ENCODE measurements around the gene ERAL1.
"Not testable (repeated sequence)": the region's sequence is repeated elsewhere in the genome, so short reads cannot be mapped to it uniquely, and the experiment has no call there.

Gene ERAL1

GRCh38 chr17:28892024-28892423 lies 37.2 kb downstream of the ERAL1 start:
- CTCF ChIA-PET, result interaction anchor here (1.7 to 4.1 kb wide), 2 partner anchors 10 to 43 kb away, joined by 4 to 17 read pairs; partner anchors contain the start of gene DHRS13

GRCh38 chr17:28893248-28894183 lies 38.7 kb downstream of the ERAL1 start:
- CTCF ChIA-PET, result interaction anchor here (0.6 to 4.1 kb wide), 10 partner anchors 9 to 409 kb away, joined by 3 to 17 read pairs (median 3); partner anchors contain the start of genes DHRS13 and FAM222B
- DNase-seq, result peak; percentile 40
- Mint-ChIP-seq H3K4me1 (peaks cover 78% of the 10 kb centered on the region), H3K4me3 (peak overlapping the region; percentile 74), H3K36me3 (peaks cover 49% of the 10 kb centered on the region), H3K27ac (peak overlapping the region; percentile 97)
- H3K27me3 Mint-ChIP-seq, H3K9me3 Mint-ChIP-seq: not testable (repeated sequence)

More at GRCh38 chr17:28892024-28892423, 37.2 kb downstream of the ERAL1 start:
- Mint-ChIP-seq H3K4me1 (peaks cover 71% of the 10 kb centered on the region), H3K9me3 (no peaks in the 10 kb centered on the region), H3K27me3 (no peaks in the 10 kb centered on the region), H3K27ac (peak overlapping the region; percentile 85), H3K4me3 (peak overlapping the region; percentile 10), H3K36me3 (peaks cover 47% of the 10 kb centered on the region)
- DNase-seq, result no peak

GRCh38 chr17:28895794-28896447 lies 41.1 kb downstream of the ERAL1 start:
- DNase-seq, result no peak
- CTCF ChIA-PET, result interaction anchor here (0.6 to 3.4 kb wide), 7 partner anchors 19 to 169 kb away, joined by 3 to 23 read pairs (median 4); partner anchors contain the start of gene TLCD1
- no peaks in the 10 kb centered on the region for H3K9me3 Mint-ChIP-seq
- H3K27ac Mint-ChIP-seq, result peak overlapping the region; percentile 95
- no peaks in the 10 kb centered on the region for H3K27me3 Mint-ChIP-seq
- peaks cover 74% of the 10 kb centered on the region for H3K4me1 Mint-ChIP-seq
- peak overlapping the region; percentile 98 for H3K4me3 Mint-ChIP-seq
- peaks cover 63% of the 10 kb centered on the region for H3K36me3 Mint-ChIP-seq

DNA sequence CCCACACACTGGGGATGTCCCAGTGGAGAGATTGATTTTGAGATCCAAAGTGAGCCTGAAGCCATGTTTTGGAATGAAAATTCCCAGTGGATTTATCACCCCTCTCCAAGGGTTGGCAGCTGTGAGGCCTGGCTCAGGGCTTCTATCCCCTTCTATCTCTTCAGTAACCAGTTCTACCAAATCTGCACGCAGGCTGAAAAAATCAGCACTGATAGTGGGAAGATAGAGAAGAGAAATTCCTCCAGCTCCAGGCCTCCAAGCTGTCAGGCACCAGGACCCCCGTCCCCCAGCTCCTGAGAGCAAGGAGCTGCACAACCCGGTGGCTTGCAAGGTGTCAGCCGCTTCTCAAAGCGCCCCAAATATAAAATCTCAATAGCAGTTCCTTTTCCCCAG lies 41.7 kb downstream of the ERAL1 start:
- no peaks in the 10 kb centered on the region for H3K27me3 Mint-ChIP-seq
- H3K27ac Mint-ChIP-seq, result peak overlapping the region; percentile 95
- peak overlapping the region; percentile 98 for H3K4me3 Mint-ChIP-seq
- no peak for DNase-seq
- peaks cover 59% of the 10 kb centered on the region for H3K36me3 Mint-ChIP-seq
- H3K4me1 Mint-ChIP-seq, result peaks cover 71% of the 10 kb centered on the region
- CTCF ChIA-PET, result interaction anchor here (0.6 to 3.4 kb wide), 6 partner anchors 19 to 170 kb away, joined by 3 to 23 read pairs (median 4); partner anchors contain the start of gene TLCD1
- H3K9me3 Mint-ChIP-seq, result no peaks in the 10 kb centered on the region

DNA sequence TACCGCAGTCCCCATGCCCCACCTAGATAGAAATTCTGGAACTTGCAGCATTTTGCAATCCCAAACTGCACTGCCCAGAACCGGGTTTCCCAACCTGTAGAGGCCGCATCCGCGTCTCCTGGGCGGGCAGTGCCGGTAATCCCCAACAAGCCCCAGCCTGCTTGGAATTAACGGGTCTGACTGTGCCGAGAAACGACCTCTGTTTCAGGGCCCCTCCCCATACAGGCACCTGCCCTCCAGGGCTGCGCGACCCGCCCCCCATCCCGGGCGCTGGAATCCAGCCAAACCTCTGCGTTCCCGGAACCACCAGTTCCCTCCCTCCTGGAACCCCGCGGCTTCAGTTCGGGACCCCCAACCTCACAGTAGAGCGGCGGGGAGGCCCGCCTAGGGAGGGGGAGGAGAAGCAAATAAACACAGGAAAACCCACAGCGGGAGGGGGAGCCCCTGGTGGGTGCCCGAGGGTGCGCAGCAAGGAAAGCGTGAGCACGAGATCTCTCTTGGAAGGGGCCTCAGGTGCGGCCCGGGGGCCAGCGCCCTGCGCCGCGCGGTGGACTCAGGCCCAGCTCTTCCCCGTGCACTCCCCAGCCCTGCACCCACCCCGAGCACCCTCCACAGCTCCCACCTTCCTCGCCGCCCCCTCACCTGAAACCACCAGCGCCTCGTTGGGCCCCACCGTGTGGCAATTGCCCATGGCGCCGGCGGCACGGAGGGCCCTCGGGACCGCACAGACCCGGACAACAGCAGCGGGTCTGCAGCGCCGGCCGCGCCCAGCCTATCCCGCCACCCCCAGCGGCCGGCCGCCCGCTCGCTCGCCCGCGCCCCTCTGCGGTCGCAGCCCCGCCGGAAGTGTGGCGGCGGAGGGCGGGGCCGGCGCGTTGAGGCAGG lies 42.3 kb downstream of the ERAL1 start, which contains the start of gene FLOT2:
TSS of gene FLOT2 (minus strand) at position 850 of the 885 bp plus-strand sequence. CDS start at position 691, 159 bp downstream.
- peaks cover 71% of the 10 kb centered on the region for H3K4me1 Mint-ChIP-seq
- DNase-seq, result peak; percentile 78
- H3K4me3 Mint-ChIP-seq, result peak within 1 kb of the TSS; percentile 98
- H3K36me3 Mint-ChIP-seq, result peaks cover 60% of the 10 kb centered on the region
- peak within 1 kb of the TSS; percentile 95 for H3K27ac Mint-ChIP-seq
- H3K9me3 Mint-ChIP-seq, result no peaks in the 10 kb centered on the region
- CTCF ChIA-PET, result interaction anchor here (0.6 to 8.6 kb wide), 9 partner anchors 36 to 170 kb away, joined by 3 to 47 read pairs (median 6); partner anchors contain the start of gene TLCD1
- no peaks in the 10 kb centered on the region for H3K27me3 Mint-ChIP-seq

DNA sequence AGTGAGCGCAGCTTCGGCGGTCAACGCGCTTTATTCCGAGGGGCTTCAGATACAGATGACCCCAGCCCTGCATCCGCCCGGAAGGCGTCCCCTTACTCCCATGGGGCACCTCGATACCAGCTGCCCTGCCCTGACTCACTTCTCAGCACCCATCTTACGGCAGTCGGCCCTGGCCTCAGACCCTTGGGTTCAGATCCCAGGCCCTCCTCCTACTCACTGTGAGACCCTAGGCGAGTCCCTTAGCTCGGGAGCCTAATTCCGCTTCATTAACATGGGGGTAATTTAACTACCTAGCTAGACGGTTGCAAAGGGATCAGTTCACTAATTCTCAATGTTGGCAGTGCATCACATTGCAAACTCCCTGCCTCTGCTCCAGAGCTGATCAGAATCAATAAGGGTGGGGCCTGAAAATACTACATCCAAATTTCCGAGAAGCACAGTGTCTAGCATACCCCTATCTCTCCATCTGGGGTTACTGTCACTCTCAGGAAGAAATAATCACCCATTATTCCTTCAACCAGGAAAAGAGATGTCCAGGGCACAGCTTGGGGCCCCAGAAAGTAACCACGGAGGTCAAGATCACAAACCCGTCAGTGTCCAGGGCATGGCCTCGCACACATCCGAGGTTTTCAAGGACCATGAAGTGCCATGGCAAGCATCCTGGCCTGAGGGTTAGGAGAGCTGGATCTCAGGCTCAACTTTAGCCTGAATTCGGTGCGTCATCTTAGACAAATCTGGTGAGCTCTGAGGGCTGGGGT lies 43.1 kb downstream of the ERAL1 start:
- Mint-ChIP-seq H3K9me3 (no peaks in the 10 kb centered on the region), H3K27me3 (no peaks in the 10 kb centered on the region)
- DNase-seq, result peak; percentile 60

DNA sequence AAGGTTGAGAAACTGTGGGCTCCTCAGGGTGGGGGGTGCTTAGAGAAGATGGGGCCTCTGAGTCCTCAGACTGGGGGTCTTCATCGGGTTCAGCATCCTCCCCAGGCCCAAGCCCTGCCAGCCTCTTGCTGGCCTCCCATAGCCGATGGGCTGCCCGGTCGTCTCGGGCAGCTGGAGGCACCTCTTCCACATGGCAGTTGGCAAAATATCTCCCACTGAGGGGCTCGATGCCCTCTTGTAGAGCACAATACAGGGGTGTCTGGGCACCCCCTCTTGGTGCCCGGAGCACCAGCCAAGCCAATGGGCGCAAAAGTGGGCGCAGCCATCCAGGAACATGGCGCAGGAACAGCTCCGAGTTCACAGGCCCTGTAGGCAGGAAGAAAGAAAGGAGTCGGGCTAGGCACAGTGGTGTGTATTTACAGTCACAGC lies 43.7 kb downstream of the ERAL1 start:
- peak overlapping the region; percentile 98 for H3K4me3 Mint-ChIP-seq
- H3K36me3 Mint-ChIP-seq, result peaks cover 50% of the 10 kb centered on the region
- peaks cover 67% of the 10 kb centered on the region for H3K4me1 Mint-ChIP-seq
- CTCF ChIA-PET, result interaction anchor here (0.5 to 8.6 kb wide), 10 partner anchors 24 to 172 kb away, joined by 3 to 47 read pairs (median 4); partner anchors contain the start of gene TLCD1
- no peaks in the 10 kb centered on the region for H3K27me3 Mint-ChIP-seq
- no peak for DNase-seq
- no peak overlapping the region for H3K27ac Mint-ChIP-seq
- H3K9me3 Mint-ChIP-seq, result no peaks in the 10 kb centered on the region

More for the DNA sequence above, 43.1 kb downstream of the ERAL1 start:
- H3K4me1 Mint-ChIP-seq, result peaks cover 67% of the 10 kb centered on the region
- H3K4me3 Mint-ChIP-seq, result peak overlapping the region; percentile 98
- CTCF ChIA-PET, result interaction anchor here (0.6 to 8.6 kb wide), 11 partner anchors 36 to 171 kb away, joined by 3 to 47 read pairs (median 4); partner anchors contain the start of gene TLCD1
- H3K27ac Mint-ChIP-seq, result peak overlapping the region; percentile 95
- H3K36me3 Mint-ChIP-seq, result peaks cover 56% of the 10 kb centered on the region

DNA sequence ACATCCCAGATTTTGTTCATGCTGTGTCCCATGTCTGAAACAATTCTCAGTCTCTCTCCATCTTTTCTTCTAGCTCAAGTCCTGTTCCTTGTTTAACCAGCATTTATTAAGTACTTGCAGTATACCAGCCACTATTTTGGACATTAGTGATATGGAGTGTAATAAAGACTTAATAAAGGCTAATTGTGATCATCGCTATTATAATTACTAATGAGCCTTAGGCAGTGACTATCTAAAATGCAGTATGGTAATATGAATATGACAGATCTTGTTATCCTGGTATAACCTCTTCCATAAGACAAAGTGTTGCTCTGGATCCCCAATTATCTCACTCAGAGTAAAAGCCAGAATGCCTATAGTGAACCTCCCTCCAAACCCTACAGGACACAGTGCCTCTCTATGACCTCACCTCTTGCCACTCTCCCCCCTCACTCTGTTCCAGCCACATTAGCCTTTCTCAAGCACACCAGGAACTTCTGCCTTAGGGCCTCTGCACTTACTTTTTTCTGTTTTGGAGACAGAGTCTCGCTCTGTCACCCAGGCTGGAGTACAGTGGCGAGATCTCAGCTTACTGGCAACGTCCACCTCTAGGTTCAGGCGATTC lies 44.5 kb downstream of the ERAL1 start:
- Mint-ChIP-seq H3K27me3 (no peaks in the 10 kb centered on the region), H3K9me3 (no peaks in the 10 kb centered on the region), H3K36me3 (peaks cover 51% of the 10 kb centered on the region), H3K27ac (no peak overlapping the region), H3K4me1 (peaks cover 67% of the 10 kb centered on the region), H3K4me3 (peak overlapping the region; percentile 5)
- no peak for DNase-seq
- CTCF ChIA-PET, result interaction anchor here (0.8 to 8.6 kb wide), 5 partner anchors 43 to 173 kb away, joined by 3 to 47 read pairs (median 5); partner anchors contain the start of gene TLCD1

- peaks cover 57% of the 10 kb centered on the region for H3K4me1 Mint-ChIP-seq
- H3K36me3 Mint-ChIP-seq, result peaks cover 46% of the 10 kb centered on the region
- CTCF ChIA-PET, result interaction anchor here (1.2 to 8.6 kb wide), 11 partner anchors 9 to 216 kb away, joined by 4 to 47 read pairs (median 5); partner anchors contain the start of genes PHF12 and RPL23A
- H3K9me3 Mint-ChIP-seq, result no peaks in the 10 kb centered on the region
- no peak for DNase-seq
- H3K27ac Mint-ChIP-seq, result peak overlapping the region; percentile 94
- no peaks in the 10 kb centered on the region for H3K27me3 Mint-ChIP-seq
- peak overlapping the region; percentile 93 for H3K4me3 Mint-ChIP-seq
Measured at GRCh38 chr17:28900986-28901726, 46.3 kb downstream of the ERAL1 start.

DNA sequence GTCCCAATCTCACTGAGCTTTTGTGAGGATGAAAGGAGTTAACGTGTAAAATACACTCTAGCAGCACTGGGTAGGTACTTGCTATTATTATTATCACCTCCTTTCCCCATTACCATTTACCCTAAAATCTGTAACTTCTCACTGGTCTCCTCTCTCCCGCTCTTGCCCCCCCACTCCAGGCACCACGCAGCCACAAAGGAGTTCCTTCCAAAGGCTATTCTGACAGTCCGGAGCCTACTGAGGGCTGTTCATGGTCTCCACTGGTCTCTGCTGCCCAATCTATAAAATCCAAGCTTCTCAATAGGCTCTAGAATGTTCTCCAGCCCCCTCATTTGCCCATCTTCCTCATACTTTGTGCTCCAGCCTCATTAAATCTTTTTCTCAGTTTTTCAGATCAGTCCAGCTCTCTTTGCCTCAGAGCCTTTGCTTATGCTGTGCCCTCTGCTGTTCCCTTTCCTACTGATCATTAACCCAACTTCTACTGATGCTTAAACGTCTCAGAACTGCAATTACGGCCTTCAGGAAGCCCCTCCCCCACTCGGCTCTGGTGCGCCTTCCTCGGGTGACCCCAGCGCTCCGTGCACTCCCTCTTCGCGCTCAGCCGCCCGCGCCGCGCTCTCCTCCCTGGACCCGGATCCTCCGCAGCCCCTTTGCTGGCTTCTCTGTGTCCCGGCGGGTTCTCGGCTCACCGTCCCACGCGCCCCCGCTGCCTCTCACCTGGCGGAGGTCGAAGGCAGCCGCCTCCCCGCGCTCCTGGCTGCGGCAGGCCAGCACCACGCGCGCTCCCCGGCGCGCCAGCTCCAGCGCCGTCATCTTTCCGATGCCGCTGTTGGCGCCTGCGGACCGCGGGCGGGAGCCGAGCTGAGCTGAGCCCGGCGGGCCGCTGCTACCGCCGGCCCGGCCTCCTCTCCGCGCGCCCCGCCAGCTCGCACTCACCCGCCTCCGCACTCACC lies 47.3 kb downstream of the ERAL1 start:
- peaks cover 51% of the 10 kb centered on the region for H3K4me1 Mint-ChIP-seq
- no peaks in the 10 kb centered on the region for H3K9me3 Mint-ChIP-seq

More for the DNA sequence above, 47.3 kb downstream of the ERAL1 start:
- Mint-ChIP-seq H3K36me3 (peaks cover 48% of the 10 kb centered on the region), H3K4me3 (peak overlapping the region; percentile 93), H3K27ac (peak overlapping the region; percentile 94), H3K27me3 (no peaks in the 10 kb centered on the region)
- CTCF ChIA-PET, result interaction anchor here (0.6 to 8.6 kb wide), 17 partner anchors 10 to 215 kb away, joined by 3 to 47 read pairs (median 5); partner anchors contain the start of genes PHF12 and RPL23A
- peak; percentile 73 for DNase-seq

Data from activated naive CD4-positive, alpha-beta T cell treated with anti-CD3 and anti-CD28 coated beads, Interleukin-2, amount 10 ng/mL, durations not matched to agents 7 days and 5 days (primary cell).